Activated CD8-positive, alpha-beta memory T cell treated with anti-CD3 and anti-CD28 coated beads, Interleukin-2, amount 50 U/mL, for 1 hour (primary cell): Measurements from ENCODE around the gene CKB.

Source experiments
- DNase-seq: peaks from one replicate; pipeline ENCODE4 v3.0.0-alpha.2; 2020; ENCODE audit errors: extremely low read depth

Gene CKB

DNA sequence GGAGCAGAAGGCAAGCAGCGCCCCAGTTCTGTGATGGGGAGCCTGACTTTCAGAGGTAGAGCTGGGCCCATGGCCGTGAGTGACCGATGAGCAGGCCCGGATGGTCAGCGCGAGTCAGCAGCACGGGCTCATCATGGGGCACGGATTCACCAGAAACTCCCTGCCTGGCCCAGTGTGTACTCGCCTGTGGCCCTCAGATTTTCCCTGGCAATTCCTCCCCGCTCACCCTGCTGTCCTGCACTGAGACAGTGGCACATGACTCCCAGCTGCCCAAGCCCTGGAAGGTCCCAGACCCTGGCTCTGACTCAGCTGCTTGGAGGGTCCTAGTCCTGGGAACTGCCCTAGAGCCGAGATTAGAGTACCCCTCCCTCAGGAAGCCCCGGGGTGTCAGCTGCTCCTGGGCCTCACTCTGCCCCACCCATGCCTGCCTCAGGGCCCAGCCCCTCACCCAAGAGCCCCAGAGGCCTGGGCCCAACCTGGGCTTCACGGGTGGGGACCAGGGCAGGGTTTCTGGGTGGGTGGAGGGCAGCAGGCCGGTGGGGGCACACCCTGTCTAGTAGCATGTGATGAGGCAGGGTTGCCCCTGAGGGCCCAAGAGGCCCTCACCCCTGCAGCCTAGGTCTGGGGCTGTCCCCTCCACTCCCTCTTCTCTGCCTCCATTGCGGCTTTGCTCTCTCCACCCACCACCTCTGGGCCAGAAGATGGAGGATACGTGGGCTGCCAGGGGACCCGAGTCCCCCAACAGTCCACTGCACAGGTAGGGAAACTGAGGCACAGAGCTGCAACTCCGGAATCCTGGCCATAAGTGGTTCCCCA is 14.8 kb upstream of the CKB start:
- no peak for DNase-seq

DNA sequence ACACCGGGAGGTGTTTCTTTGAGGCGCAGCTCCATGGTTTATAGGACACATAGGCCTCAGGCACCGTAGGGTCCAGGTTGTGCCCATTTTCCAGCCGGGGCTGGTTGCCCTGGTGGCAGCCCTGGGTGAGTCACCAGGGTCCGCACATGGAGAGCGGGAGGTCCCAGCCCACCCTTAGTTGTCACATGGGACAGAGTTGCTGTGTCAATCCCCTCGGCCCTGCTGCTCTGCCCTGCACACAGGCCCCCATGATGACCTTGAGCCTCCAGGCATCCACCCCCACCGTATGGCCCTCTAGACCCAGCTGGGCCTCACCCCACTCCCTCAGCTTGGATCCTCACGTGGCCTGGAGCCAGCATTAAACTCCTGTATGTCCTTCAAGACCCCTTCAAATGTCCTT is 14.1 kb upstream of the CKB start:
- no peak for DNase-seq

- no peak for DNase-seq
These were observed 13.4 kb upstream of the CKB start for GRCh38 chr14:103535891-103536565.

- DNase-seq: no peak
These were observed 12.7 kb upstream of the CKB start for GRCh38 chr14:103535081-103535890.

DNA sequence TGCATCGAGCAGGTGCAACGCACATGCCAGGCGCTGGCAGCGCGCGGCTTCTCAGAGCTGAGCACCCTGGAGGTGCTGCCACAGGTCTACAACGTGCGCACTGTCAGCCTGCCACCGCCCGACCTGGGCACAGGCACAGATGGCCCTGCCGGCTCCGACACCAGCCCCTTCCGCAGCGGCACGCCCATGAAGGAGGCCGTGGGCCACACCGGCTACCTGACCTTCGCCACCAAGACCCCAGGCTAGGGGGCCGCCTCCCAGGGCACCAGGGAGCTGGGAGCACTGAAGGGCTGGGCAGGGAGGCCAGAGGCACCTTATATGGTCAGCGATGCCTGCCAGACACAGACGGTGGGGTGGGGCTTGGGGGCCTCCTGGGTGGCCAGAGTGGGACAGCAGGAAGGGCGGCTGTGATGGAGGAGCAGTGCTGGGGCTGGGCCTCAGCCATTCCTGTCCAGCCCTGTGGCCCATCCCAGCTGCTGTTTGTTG is 12.0 kb upstream of the CKB start:
- no peak for DNase-seq

- no peak for DNase-seq
These were observed 11.5 kb upstream of the CKB start for GRCh38 chr14:103533999-103534575.

DNA sequence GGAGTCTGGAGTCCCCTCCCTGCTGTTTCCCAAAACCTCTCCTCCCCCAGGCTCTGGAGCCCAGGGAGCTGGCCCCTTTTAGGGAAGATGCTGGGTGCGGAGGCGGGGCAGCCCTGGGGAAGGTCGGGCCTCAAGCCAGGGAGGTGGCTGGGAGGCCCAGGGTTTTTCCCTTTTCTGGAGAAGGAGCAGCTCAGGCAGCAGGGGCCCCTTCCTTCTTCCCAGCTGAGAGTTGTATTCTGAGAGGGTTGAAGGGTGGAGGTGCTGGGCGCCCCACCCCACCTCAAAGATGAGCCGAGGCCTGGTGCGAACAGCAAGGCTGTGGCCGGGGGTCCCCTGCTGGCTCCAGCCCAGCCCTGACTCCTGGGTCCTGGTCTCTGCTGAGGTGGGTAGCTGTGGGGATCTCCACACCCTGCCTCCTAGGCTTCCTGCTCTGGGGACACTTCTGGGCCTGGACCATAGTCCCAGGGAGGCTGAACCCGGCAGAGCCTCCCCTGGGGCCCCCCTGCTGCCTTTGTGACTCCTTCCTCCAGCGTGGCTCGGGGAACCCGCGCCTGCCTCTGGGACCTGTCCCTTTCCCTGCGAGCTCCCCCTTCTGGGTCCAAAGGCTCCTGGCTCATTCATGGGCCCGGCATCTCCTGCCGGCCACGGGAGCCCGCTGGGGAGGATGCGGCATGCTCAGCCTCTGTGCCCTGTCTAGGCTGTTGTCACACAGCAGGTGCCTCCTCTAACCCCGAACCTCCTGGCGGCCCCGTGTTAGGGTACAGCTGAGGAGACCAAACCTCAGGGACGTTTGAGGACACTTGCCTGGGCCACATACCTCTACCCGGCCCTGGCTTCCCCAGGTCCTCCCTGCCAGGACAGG is 10.7 kb upstream of the CKB start:
- DNase-seq: no peak

- DNase-seq: no peak
These were observed 9.8 kb upstream of the CKB start for GRCh38 chr14:103532216-103533136.

DNA sequence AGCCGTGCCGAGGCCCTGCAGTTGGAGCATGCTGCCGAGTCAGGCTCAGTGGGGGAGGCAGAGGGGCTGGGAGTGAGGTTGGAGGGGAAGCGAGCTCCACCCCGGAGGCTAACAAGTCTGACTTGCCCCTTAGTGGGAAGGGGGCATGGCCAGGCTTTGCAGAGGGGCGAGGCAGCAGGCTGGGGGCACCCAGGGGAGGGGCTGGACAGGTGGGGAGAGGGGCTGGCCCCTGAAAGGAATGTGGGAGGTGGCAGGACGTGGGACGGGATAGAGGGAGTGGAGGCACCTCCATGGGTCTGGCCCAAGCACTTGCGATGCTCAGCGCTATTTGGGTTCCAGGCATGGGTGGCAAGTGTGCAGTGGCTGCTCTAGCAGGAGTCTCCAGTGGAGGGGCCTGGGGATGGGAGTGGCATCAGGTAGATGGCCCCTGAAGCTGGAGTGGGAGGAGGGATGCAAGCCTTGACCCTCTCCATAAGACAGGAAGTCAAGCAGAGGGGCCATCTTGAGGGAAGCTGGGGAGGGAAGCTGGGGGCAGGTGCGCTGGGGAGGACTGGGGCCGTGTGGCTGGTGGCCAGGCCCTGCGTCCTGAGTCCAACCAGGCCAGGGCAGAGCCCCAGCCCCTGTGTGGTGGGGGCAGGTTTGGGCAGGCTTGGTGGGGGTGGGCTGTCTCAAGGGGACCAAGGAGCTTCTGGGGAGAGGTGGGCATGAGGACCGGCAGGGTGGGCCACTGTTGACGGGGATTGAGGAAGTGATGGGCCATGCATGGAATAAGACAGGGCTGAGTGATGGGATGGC is 9.0 kb upstream of the CKB start:
- no peak for DNase-seq

- DNase-seq: no peak
These were observed 8.2 kb upstream of the CKB start for GRCh38 chr14:103530831-103531230.

DNA sequence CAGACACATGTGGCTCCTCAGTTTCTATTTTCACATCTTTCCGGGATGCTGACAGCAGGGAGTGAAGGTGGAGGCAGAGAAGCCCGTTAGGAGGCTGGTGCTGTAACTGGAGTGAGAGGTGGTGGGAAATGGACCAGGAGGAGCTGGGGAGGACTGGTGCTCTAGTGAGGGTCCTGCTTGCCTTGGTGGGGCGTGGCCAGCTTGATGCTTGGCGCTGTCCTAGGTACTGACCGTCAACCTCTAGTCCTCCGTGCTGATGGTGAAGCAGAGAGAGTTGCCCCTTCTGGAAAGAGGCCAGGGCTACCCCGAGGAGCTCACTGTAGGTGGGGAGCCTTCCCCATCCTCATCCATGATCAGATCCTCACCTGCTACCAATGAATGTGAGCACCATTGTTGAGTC is 7.8 kb upstream of the CKB start:
- DNase-seq: no peak

GRCh38 chr14:103529383-103530365 is 7.0 kb upstream of the CKB start:
- no peak for DNase-seq

DNA sequence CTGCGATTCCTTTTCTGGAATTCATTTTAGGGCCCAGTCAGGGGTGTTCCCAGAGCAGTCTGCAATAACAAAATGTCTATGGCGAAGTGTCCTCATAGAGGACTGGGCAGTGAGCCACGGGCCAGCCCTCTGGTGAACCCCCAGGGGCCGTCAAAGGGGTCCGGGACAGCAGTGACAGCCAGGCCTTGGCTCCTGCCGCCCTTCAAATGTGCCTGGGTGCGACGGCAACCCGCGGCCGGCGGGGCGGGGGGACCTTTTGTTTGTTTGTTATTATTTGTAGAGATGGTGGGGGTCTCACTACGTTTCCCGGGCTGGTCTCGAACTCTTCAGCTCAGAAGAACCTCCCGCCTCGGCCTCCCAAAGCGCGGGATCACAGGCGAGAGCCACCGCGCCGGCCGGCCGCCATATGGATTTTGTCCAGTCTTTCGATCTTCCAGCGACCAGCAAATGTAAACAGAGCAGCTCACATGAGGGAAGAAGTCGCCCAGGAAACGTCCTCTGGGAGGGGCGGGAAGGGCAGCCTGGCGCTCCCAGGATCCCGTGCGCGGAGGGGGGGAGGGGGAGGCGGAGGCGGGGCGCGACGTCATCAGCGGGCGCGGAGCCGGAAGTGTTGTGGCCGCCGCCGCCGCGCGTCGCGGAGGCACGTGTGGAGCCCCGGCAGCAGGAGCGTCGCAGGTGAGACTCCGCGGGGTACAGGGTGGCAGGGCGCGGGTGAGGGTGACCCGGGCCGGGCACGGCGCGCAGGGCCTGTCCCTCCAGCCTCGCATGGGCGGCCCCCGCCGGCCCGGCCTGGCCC is 6.2 kb upstream of the CKB start, which contains the start of gene TRMT61A:
TRMT61A (plus strand) TSS at position 610 of the 796 bp plus-strand sequence. CDS start 783 bp downstream, outside the sequence.
- peak; percentile 31 for DNase-seq

DNA sequence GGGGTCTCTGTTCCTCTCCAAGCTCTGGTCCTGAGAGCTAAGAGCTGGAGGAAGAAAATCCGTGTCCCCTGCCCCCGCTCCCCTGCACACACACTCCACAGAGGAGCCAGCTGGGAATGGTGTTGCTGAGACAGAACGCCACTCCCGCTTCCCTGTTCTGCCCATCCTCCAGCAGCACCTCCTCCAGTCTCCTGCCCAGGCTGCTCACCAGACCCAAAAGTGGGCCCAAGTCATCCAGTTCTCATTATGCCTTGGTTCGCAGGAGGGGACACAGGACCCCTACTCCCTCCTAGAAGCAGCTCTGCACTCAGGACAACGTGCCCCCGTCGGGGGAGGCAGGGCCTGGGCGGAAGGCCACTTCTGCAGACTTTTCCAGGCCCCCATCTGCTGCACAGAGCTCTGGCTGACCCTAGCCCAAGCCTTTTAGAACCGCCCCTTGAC is 5.5 kb upstream of the CKB start:
- no peak for DNase-seq

DNA sequence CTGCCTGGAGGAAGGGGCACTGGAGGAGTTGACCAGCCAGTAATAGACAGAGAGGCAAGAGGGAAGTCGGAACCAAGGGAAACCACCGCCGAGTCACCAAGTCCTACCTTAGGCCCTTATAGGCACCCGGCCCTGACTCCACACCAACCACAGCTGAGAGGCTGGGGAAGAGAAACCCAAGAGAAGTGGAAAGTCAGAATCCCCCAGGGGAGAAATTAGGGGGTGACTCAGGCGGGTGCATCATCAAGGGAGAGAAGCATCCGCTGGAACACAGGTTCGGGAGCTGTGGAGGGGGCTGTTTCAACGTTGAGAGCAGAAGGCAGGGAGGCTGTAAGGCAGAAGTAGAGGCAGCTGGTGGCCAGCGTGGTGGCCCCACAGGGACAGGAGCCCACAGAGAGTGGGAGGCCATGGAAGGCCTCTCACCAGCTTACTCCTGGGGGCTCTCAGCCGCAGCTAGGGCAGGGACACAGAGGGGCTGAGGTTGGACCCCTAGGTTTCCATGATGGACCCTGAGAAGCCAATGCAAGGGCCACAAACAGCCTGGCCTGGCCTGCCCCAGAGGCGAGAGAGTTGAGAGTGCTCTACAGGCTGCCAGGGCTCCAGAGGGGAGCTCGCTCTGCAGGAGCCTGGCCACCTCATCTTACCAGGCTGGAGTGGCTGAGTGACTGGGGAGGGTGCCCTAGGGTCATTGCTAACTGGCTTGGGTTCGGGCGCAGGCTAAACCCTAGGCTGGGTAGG is 4.9 kb upstream of the CKB start:
- DNase-seq: no peak

GRCh38 chr14:103526914-103527248 is 4.3 kb upstream of the CKB start:
- no peak for DNase-seq
